Central memory CD8-positive, alpha-beta T cell (primary cell): ENCODE data around the gene WWC1.
"Not testable (repeated sequence)": the region's sequence is repeated elsewhere in the genome, so short reads cannot be mapped to it uniquely, and the experiment has no call there.

Experiments used
- ATAC-seq: fragments of 150-1000 bp; cut with Tn5 transposase; replicated peaks from 2 replicates; pipeline ENCODE4 v1.10.0; 2022; ENCODE audit warnings: mild to moderate bottlenecking, moderate FRiP score, moderate number of reproducible peaks; ENCODE audit not compliant: poor library complexity, severe bottlenecking; ENCODE audit errors: extremely low read depth
- DNase-seq, 2 donors: peaks; one replicate each; pipeline ENCODE4 v3.0.0; 2021; ENCODE audit warnings: low spot score in 2 of 2
- H3K27ac Mint-ChIP-seq: one replicate; pipeline ENCODE4 v1.8.0; 2022; ENCODE audit warnings: low read depth, mild to moderate bottlenecking, moderate library complexity, mixed read lengths
- H3K27me3 Mint-ChIP-seq: one replicate; pipeline ENCODE4 v1.8.0; 2022; ENCODE audit warnings: mixed read lengths
- H3K36me3 Mint-ChIP-seq: one replicate; pipeline ENCODE4 v1.8.0; 2022; ENCODE audit warnings: mild to moderate bottlenecking, moderate library complexity, mixed read lengths; ENCODE audit not compliant: insufficient read depth
- H3K4me1 Mint-ChIP-seq: one replicate; pipeline ENCODE4 v1.8.0; 2022; ENCODE audit warnings: mixed read lengths
- H3K4me3 Mint-ChIP-seq: one replicate; pipeline ENCODE4 v1.8.0; 2022; ENCODE audit warnings: mild to moderate bottlenecking, moderate library complexity, mixed read lengths
- H3K9me3 Mint-ChIP-seq: one replicate; pipeline ENCODE4 v1.8.0; 2022; ENCODE audit warnings: mixed read lengths

The WWC1 gene

GRCh38 chr5:168269937-168270330, 21.5 kb upstream of the WWC1 start:
- H3K27ac Mint-ChIP-seq: no peak overlapping the region
- no peak for ATAC-seq
- no peaks in the 10 kb centered on the region for H3K9me3 Mint-ChIP-seq
- peaks cover 11% of the 10 kb centered on the region for H3K4me1 Mint-ChIP-seq
- H3K27me3 Mint-ChIP-seq: peaks cover 29% of the 10 kb centered on the region
- no peaks in the 10 kb centered on the region for H3K36me3 Mint-ChIP-seq
- DNase-seq: no peak
- H3K4me3 Mint-ChIP-seq: no peak overlapping the region

- no peak overlapping the region for H3K4me3 Mint-ChIP-seq
- peaks cover 29% of the 10 kb centered on the region for H3K27me3 Mint-ChIP-seq
- ATAC-seq (no peak), DNase-seq (no peak)
- peaks cover 11% of the 10 kb centered on the region for H3K4me1 Mint-ChIP-seq
- H3K9me3 Mint-ChIP-seq: no peaks in the 10 kb centered on the region
- no peaks in the 10 kb centered on the region for H3K36me3 Mint-ChIP-seq
- H3K27ac Mint-ChIP-seq: no peak overlapping the region
Measured at GRCh38 chr5:168270476-168270875, 21.0 kb upstream of the WWC1 start.

- ATAC-seq (no peak), DNase-seq (no peak)
- Mint-ChIP-seq H3K27me3 (peaks cover 29% of the 10 kb centered on the region), H3K36me3 (peaks cover 1% of the 10 kb centered on the region), H3K4me1 (peaks cover 11% of the 10 kb centered on the region), H3K4me3 (no peak overlapping the region), H3K27ac (no peak overlapping the region), H3K9me3 (no peaks in the 10 kb centered on the region)
Measured at GRCh38 chr5:168273056-168273980, 18.1 kb upstream of the WWC1 start.

GRCh38 chr5:168274406-168274805, 17.0 kb upstream of the WWC1 start:
- ATAC-seq (no peak), DNase-seq (no peak)
- Mint-ChIP-seq H3K4me3 (no peak overlapping the region), H3K36me3 (peaks cover 1% of the 10 kb centered on the region), H3K4me1 (peaks cover 1% of the 10 kb centered on the region), H3K27me3 (peaks cover 39% of the 10 kb centered on the region), H3K9me3 (no peaks in the 10 kb centered on the region), H3K27ac (no peak overlapping the region)

- no peak overlapping the region for H3K4me3 Mint-ChIP-seq
- DNase-seq: no peak
- H3K9me3 Mint-ChIP-seq: no peaks in the 10 kb centered on the region
- no peaks in the 10 kb centered on the region for H3K4me1 Mint-ChIP-seq
- H3K27me3 Mint-ChIP-seq: peaks cover 35% of the 10 kb centered on the region
- H3K27ac Mint-ChIP-seq: no peak overlapping the region
- H3K36me3 Mint-ChIP-seq: peaks cover 1% of the 10 kb centered on the region
- no peak for ATAC-seq
Measured at GRCh38 chr5:168275940-168276339, 15.5 kb upstream of the WWC1 start.

- Mint-ChIP-seq H3K4me3 (no peak overlapping the region), H3K27me3 (peaks cover 48% of the 10 kb centered on the region), H3K36me3 (peaks cover 1% of the 10 kb centered on the region), H3K9me3 (peaks cover 12% of the 10 kb centered on the region), H3K4me1 (no peaks in the 10 kb centered on the region), H3K27ac (no peak overlapping the region)
- no peak for ATAC-seq
- DNase-seq: no peak
Measured at GRCh38 chr5:168282120-168282519, 9.3 kb upstream of the WWC1 start.

GRCh38 chr5:168284809-168285208, 6.6 kb upstream of the WWC1 start:
- H3K36me3 Mint-ChIP-seq: no peaks in the 10 kb centered on the region
- H3K27ac Mint-ChIP-seq: no peak overlapping the region
- ATAC-seq (no peak), DNase-seq (no peak)
- peaks cover 12% of the 10 kb centered on the region for H3K9me3 Mint-ChIP-seq
- H3K4me3 Mint-ChIP-seq: no peak overlapping the region
- peaks cover 53% of the 10 kb centered on the region for H3K27me3 Mint-ChIP-seq
- H3K4me1 Mint-ChIP-seq: no peaks in the 10 kb centered on the region

- no peak for ATAC-seq
- Mint-ChIP-seq H3K4me1 (no peaks in the 10 kb centered on the region), H3K36me3 (peaks cover under 1% of the 10 kb centered on the region), H3K27me3 (peaks cover 62% of the 10 kb centered on the region), H3K27ac (no peak overlapping the region), H3K9me3 (peaks cover 12% of the 10 kb centered on the region), H3K4me3 (no peak overlapping the region)
- DNase-seq: no peak
Measured at GRCh38 chr5:168285696-168286095, 5.7 kb upstream of the WWC1 start.

GRCh38 chr5:168286386-168286785, 5.1 kb upstream of the WWC1 start:
- peaks cover 3% of the 10 kb centered on the region for H3K36me3 Mint-ChIP-seq
- DNase-seq: no peak
- no peak overlapping the region for H3K4me3 Mint-ChIP-seq
- H3K27me3 Mint-ChIP-seq: peaks cover 68% of the 10 kb centered on the region
- no peak overlapping the region for H3K27ac Mint-ChIP-seq
- no peak for ATAC-seq
- H3K9me3 Mint-ChIP-seq: peaks cover 12% of the 10 kb centered on the region
- H3K4me1 Mint-ChIP-seq: no peaks in the 10 kb centered on the region

GRCh38 chr5:168286863-168287262, 4.6 kb upstream of the WWC1 start:
- not testable (repeated sequence) for H3K4me3 Mint-ChIP-seq, H3K27ac Mint-ChIP-seq, ATAC-seq, H3K36me3 Mint-ChIP-seq, H3K4me1 Mint-ChIP-seq, DNase-seq
- Mint-ChIP-seq H3K27me3 (peaks cover 63% of the 10 kb centered on the region), H3K9me3 (peaks cover 12% of the 10 kb centered on the region)

GRCh38 chr5:168287362-168287761, 4.1 kb upstream of the WWC1 start:
- Mint-ChIP-seq H3K4me1 (no peaks in the 10 kb centered on the region), H3K4me3 (no peak overlapping the region), H3K27me3 (peaks cover 60% of the 10 kb centered on the region)

GRCh38 chr5:168288349-168289245, 2.8 kb upstream of the WWC1 start:
- Mint-ChIP-seq H3K9me3 (peaks cover 12% of the 10 kb centered on the region), H3K4me1 (no peaks in the 10 kb centered on the region), H3K27ac (no peak overlapping the region), H3K4me3 (no peak overlapping the region), H3K36me3 (peaks cover 3% of the 10 kb centered on the region), H3K27me3 (peaks cover 69% of the 10 kb centered on the region)
- DNase-seq (no peak), ATAC-seq (no peak)

More at GRCh38 chr5:168287362-168287761, 4.1 kb upstream of the WWC1 start:
- peaks cover 3% of the 10 kb centered on the region for H3K36me3 Mint-ChIP-seq
- peaks cover 12% of the 10 kb centered on the region for H3K9me3 Mint-ChIP-seq
- no peak for DNase-seq
- no peak overlapping the region for H3K27ac Mint-ChIP-seq
- ATAC-seq: no peak
